Measurements from ENCODE around the gene VPS39.

DNA sequence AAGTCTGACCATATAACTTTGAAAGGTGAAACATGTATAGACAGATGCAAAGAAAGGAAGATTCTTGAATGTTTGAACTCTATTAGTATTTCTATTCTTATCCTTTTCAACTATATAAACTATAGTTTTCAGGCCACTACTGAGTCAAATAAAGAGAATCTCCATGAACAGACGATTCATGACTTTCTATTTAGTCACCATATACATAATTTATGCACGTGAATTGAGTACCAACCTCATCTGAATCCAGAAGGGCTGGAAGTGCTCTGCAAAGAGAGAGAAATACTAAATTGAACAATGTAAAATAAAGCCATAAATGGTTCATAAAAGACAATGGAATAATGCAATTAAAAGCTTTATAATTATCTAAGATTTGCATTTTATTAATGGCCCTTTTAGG, 9.5 kb upstream of the VPS39 start:
- TF ChIP-seq POLR2A (IDR thresholded peaks at IDR 0.05) (no peak), EP300 (IDR thresholded peaks at IDR 0.05; ENCODE audit: low read depth) (no peak)
- TF ChIP-seq, protein P1, sequence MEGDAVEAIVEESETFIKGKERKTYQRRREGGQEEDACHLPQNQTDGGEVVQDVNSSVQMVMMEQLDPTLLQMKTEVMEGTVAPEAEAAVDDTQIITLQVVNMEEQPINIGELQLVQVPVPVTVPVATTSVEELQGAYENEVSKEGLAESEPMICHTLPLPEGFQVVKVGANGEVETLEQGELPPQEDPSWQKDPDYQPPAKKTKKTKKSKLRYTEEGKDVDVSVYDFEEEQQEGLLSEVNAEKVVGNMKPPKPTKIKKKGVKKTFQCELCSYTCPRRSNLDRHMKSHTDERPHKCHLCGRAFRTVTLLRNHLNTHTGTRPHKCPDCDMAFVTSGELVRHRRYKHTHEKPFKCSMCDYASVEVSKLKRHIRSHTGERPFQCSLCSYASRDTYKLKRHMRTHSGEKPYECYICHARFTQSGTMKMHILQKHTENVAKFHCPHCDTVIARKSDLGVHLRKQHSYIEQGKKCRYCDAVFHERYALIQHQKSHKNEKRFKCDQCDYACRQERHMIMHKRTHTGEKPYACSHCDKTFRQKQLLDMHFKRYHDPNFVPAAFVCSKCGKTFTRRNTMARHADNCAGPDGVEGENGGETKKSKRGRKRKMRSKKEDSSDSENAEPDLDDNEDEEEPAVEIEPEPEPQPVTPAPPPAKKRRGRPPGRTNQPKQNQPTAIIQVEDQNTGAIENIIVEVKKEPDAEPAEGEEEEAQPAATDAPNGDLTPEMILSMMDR (IDR thresholded peaks at IDR 0.05): no peak
